ENCODE measurements around the gene TRIM67.

The TRIM67 gene

GRCh38 chr1:231159202-231159962, 2.5 kb upstream of the TRIM67 start:
- no peak for DNase-seq

- DNase-seq, result no peak
These were observed 1.7 kb upstream of the TRIM67 start for GRCh38 chr1:231159963-231160761.

- DNase-seq, result no peak
These were observed 777 bp upstream of the TRIM67 start for GRCh38 chr1:231160895-231161666.

- DNase-seq, result peak; percentile 59
These were observed 575 bp downstream of the TRIM67 start for GRCh38 chr1:231162297-231162969.

GRCh38 chr1:231162970-231163829, 1.3 kb downstream of the TRIM67 start:
- DNase-seq, result no peak

- DNase-seq, result no peak
These were observed 2.1 kb downstream of the TRIM67 start for GRCh38 chr1:231163830-231164427.

- no peak for DNase-seq
These were observed 3.5 kb downstream of the TRIM67 start for GRCh38 chr1:231165371-231165770.

GRCh38 chr1:231166398-231166797, 4.5 kb downstream of the TRIM67 start:
- DNase-seq, result no peak

GRCh38 chr1:231170875-231171274, 9.0 kb downstream of the TRIM67 start:
- DNase-seq, result no peak

GRCh38 chr1:231171623-231172197, 9.9 kb downstream of the TRIM67 start:
- no peak for DNase-seq

GRCh38 chr1:231172411-231172810, 10.6 kb downstream of the TRIM67 start:
- no peak for DNase-seq

GRCh38 chr1:231176421-231176820, 14.6 kb downstream of the TRIM67 start:
- no peak for DNase-seq

- DNase-seq, result no peak
These were observed 15.4 kb downstream of the TRIM67 start for GRCh38 chr1:231177226-231177625.

GRCh38 chr1:231177936-231178335, 16.1 kb downstream of the TRIM67 start:
- DNase-seq, result no peak

GRCh38 chr1:231178970-231179369, 17.1 kb downstream of the TRIM67 start:
- no peak for DNase-seq

GRCh38 chr1:231180034-231180433, 18.2 kb downstream of the TRIM67 start:
- no peak for DNase-seq

GRCh38 chr1:231181271-231181670, 19.4 kb downstream of the TRIM67 start:
- DNase-seq, result no peak

GRCh38 chr1:231182317-231182716, 20.5 kb downstream of the TRIM67 start:
- DNase-seq, result no peak

- DNase-seq, result no peak
These were observed 22.1 kb downstream of the TRIM67 start for GRCh38 chr1:231183639-231184590.

GRCh38 chr1:231184891-231185290, 23.0 kb downstream of the TRIM67 start:
- no peak for DNase-seq

Measured in stimulated activated CD8-positive, alpha-beta memory T cell treated with anti-CD3 and anti-CD28 coated beads, Interleukin-4, amount 100 ng/mL, for 48 hours (primary cell).